ENCODE measurements around the gene MCCC1.

Gene MCCC1

GRCh38 chr3:182971637-182972036, 127.7 kb downstream of the MCCC1 start:
- Histone ChIP-seq H3K79me2 (ENCODE audit: insufficient read depth, low read length) (peaks cover 94% of the 10 kb centered on the region), H2AFZ (ENCODE audit: low read depth, low read length, severe bottlenecking) (no peak overlapping the region), H3K9me2 (replicated peaks; ENCODE audit: insufficient read depth, low read length) (no peaks in the 10 kb centered on the region), H3K4me2 (ENCODE audit: low read depth, low read length, poor library complexity, severe bottlenecking) (no peak overlapping the region), H3K27ac (ENCODE audit: low read depth, low read length) (no peak overlapping the region), H3K9me3 (ENCODE audit: insufficient read depth, low read length) (no peaks in the 10 kb centered on the region), H3K36me3 (ENCODE audit: low read length) (no peaks in the 10 kb centered on the region), H3K27me3 (ENCODE audit: low read length) (no peaks in the 10 kb centered on the region), H3K4me3 (ENCODE audit: insufficient read depth, low read length, poor library complexity, severe bottlenecking) (no peak overlapping the region), H3K9ac (ENCODE audit: low read length) (no peak overlapping the region), H3F3A (ENCODE audit: insufficient read depth) (no peaks in the 10 kb centered on the region), H4K20me1 (ENCODE audit: low read depth, low read length) (0 out of 2 replicates have a peak, but pooled peaks cover 8% of the 10 kb centered on the region)
- no peak for TF ChIP-seq CTCF (IDR thresholded peaks at IDR 0.05; ENCODE audit: insufficient read depth, low read length, poor library complexity, severe bottlenecking)
- no peak for TF ChIP-seq EZH2phosphoT487 (conservative IDR thresholded peaks at IDR 0.05; ENCODE audit: low read length)

- H3K9me3 ChIP-seq (ENCODE audit: insufficient read depth, low read length): no peaks in the 10 kb centered on the region
- no peak overlapping the region for H3K4me3 ChIP-seq (ENCODE audit: insufficient read depth, low read length, poor library complexity, severe bottlenecking)
- no peak overlapping the region for H3K4me2 ChIP-seq (ENCODE audit: low read depth, low read length, poor library complexity, severe bottlenecking)
Measured at GRCh38 chr3:182970811-182971418, 128.4 kb downstream of the MCCC1 start.

GRCh38 chr3:182969853-182970252, 129.4 kb downstream of the MCCC1 start:
- Histone ChIP-seq H3K27ac (ENCODE audit: low read depth, low read length) (no peak overlapping the region), H3K79me2 (ENCODE audit: insufficient read depth, low read length) (peaks cover 92% of the 10 kb centered on the region), H3K27me3 (ENCODE audit: low read length) (no peaks in the 10 kb centered on the region), H3K9me2 (replicated peaks; ENCODE audit: insufficient read depth, low read length) (no peaks in the 10 kb centered on the region), H3K4me2 (ENCODE audit: low read depth, low read length, poor library complexity, severe bottlenecking) (no peak overlapping the region), H3K36me3 (ENCODE audit: low read length) (no peaks in the 10 kb centered on the region), H3K4me3 (ENCODE audit: insufficient read depth, low read length, poor library complexity, severe bottlenecking) (no peak overlapping the region), H3F3A (ENCODE audit: insufficient read depth) (no peaks in the 10 kb centered on the region), H2AFZ (ENCODE audit: low read depth, low read length, severe bottlenecking) (no peak overlapping the region), H3K9ac (ENCODE audit: low read length) (no peak overlapping the region), H4K20me1 (ENCODE audit: low read depth, low read length) (0 out of 2 replicates have a peak, but pooled peaks cover 13% of the 10 kb centered on the region), H3K9me3 (ENCODE audit: insufficient read depth, low read length) (no peaks in the 10 kb centered on the region)
- TF ChIP-seq CTCF (IDR thresholded peaks at IDR 0.05; ENCODE audit: insufficient read depth, low read length, poor library complexity, severe bottlenecking) (no peak), EZH2phosphoT487 (conservative IDR thresholded peaks at IDR 0.05; ENCODE audit: low read length) (no peak)

More at GRCh38 chr3:182970811-182971418, 128.4 kb downstream of the MCCC1 start:
- Histone ChIP-seq H3K9ac (ENCODE audit: low read length) (no peak overlapping the region), H3F3A (ENCODE audit: insufficient read depth) (no peaks in the 10 kb centered on the region), H3K79me2 (ENCODE audit: insufficient read depth, low read length) (peaks cover 94% of the 10 kb centered on the region), H3K27ac (ENCODE audit: low read depth, low read length) (no peak overlapping the region), H2AFZ (ENCODE audit: low read depth, low read length, severe bottlenecking) (no peak overlapping the region), H3K36me3 (ENCODE audit: low read length) (no peaks in the 10 kb centered on the region), H3K27me3 (ENCODE audit: low read length) (no peaks in the 10 kb centered on the region), H4K20me1 (ENCODE audit: low read depth, low read length) (0 out of 2 replicates have a peak, but pooled peaks cover 11% of the 10 kb centered on the region), H3K9me2 (replicated peaks; ENCODE audit: insufficient read depth, low read length) (no peaks in the 10 kb centered on the region)
- no peak for TF ChIP-seq CTCF (IDR thresholded peaks at IDR 0.05; ENCODE audit: insufficient read depth, low read length, poor library complexity, severe bottlenecking)
- no peak for TF ChIP-seq EZH2phosphoT487 (conservative IDR thresholded peaks at IDR 0.05; ENCODE audit: low read length)
